HEK293T (cell line): ENCODE results near the gene CUEDC1.

Source experiments
- BHLHE40 ChIP-seq: fragments of 450-650 bp; IDR thresholded peaks from 2 replicates; pipeline ENCODE4 v1.6.1; 2016; ENCODE audit warnings: mild to moderate bottlenecking, moderate library complexity, borderline replicate concordance
- ELF4 ChIP-seq: fragments of 450-650 bp; IDR thresholded peaks from 2 replicates; pipeline ENCODE4 v1.6.1; 2017; ENCODE audit warnings: antibody characterized with exemption
- FOXA1 ChIP-seq: fragments of 450-650 bp; IDR thresholded peaks from 2 replicates; pipeline ENCODE4 v1.6.1; 2016; ENCODE audit warnings: mild to moderate bottlenecking
- FOXK2 ChIP-seq: fragments of 450-650 bp; IDR thresholded peaks from 2 replicates; pipeline ENCODE4 v1.6.1; 2016; ENCODE audit warnings: mild to moderate bottlenecking
- FOXM1 ChIP-seq: fragments of 450-650 bp; IDR thresholded peaks from 2 replicates; pipeline ENCODE4 v1.6.1; 2017; ENCODE audit warnings: mild to moderate bottlenecking, borderline replicate concordance
- SP1 ChIP-seq: fragments of 450-650 bp; IDR thresholded peaks from 2 replicates; pipeline ENCODE4 v1.6.1; 2017
- SUZ12 ChIP-seq: fragments of 450-650 bp; IDR thresholded peaks from 2 replicates; pipeline ENCODE4 v1.6.1; 2016; ENCODE audit warnings: mild to moderate bottlenecking
- TARDBP ChIP-seq: fragments of 450-650 bp; IDR thresholded peaks from 2 replicates; pipeline ENCODE4 v1.6.1; 2016

DNA sequence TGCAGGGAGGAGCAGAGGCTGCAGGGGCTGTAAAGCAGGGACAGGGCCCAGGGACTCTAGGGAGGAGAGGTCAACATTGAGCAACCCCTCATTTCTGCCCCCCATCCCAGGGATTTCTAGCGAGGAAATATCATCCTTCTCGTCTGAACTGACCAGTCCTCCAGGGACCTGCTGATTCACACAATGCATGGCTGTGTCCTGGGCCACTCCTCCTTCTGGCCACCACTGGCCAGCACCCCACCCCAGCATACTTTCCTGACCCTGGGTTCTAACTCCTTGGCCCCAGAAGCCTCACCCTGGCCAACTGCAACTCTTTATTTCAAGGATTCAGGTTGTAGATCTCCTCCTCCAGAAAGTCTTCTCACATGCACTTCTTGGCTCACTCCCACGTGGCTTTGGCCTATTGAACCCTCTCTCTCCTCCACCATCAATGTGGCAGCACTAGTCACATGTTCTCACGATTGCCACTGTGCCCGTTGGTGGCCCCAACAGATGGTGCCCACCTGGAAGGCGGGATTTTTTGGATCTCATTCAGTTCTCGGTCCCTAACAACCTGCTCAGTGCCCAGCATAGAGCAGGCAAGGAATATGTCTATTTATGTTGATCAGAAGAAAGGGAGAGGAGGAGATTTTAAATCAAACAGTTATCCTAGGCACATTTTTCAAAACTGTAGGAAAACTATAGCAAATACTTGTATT lies 41.5 kb downstream of the CUEDC1 start:
- no peak for TF ChIP-seq SUZ12
- TF ChIP-seq ELF4, result no peak
- TF ChIP-seq TARDBP, result no peak
- TF ChIP-seq BHLHE40, result no peak
- no peak for TF ChIP-seq FOXA1
- TF ChIP-seq FOXM1, result no peak
- TF ChIP-seq SP1, result no peak
- no peak for TF ChIP-seq FOXK2
